DOHH2 (cell line): ENCODE measurements around the gene NIPBL.

ENCODE experiments used
- H3F3A ChIP-seq: fragments of 200-600 bp; sonication (generic), shearing (Covaris generic); 2 replicates; pipeline ENCODE4 v1.6.0; 2016; ENCODE audit warnings: antibody characterized with exemption, mild to moderate bottlenecking; ENCODE audit not compliant: control insufficient read depth, insufficient read depth
- H3K27ac ChIP-seq: fragments of 200-600 bp; sonication (generic); 2 replicates; pipeline ENCODE4 v1.5.1; 2014; ENCODE audit warnings: low read depth, mild to moderate bottlenecking, low read length, moderate library complexity
- H3K27me3 ChIP-seq: fragments of 200-600 bp; sonication (generic); 2 replicates; pipeline ENCODE4 v1.6.1; 2014; ENCODE audit warnings: mild to moderate bottlenecking, low read length, mixed read lengths; ENCODE audit not compliant: control insufficient read depth
- H3K36me3 ChIP-seq: fragments of 200-600 bp; sonication (generic); 2 replicates; pipeline ENCODE4 v1.6.1; 2014; ENCODE audit warnings: mild to moderate bottlenecking, low read length, moderate library complexity, mixed read lengths; ENCODE audit not compliant: control insufficient read depth
- H3K4me1 ChIP-seq: fragments of 200-600 bp; sonication (generic); 2 replicates; pipeline ENCODE4 v1.6.1; 2014; ENCODE audit warnings: mild to moderate bottlenecking, low read length, mixed read lengths; ENCODE audit not compliant: control insufficient read depth
- H3K4me2 ChIP-seq: fragments of 200-600 bp; sonication (generic); 2 replicates; pipeline ENCODE4 v1.6.0; 2014; ENCODE audit warnings: mild to moderate bottlenecking, low read length, moderate library complexity
- H3K4me3 ChIP-seq: fragments of 200-600 bp; sonication (generic); 2 replicates; pipeline ENCODE4 v1.5.1; 2014; ENCODE audit warnings: mild to moderate bottlenecking, low read length, mixed read lengths
- H3K79me2 ChIP-seq: fragments of 200-600 bp; sonication (generic); 2 replicates; pipeline ENCODE4 v1.6.1; 2014; ENCODE audit warnings: mild to moderate bottlenecking, low read length, mixed read lengths; ENCODE audit not compliant: control insufficient read depth
- H3K9me2 ChIP-seq: fragments of 200-600 bp; sonication (generic); replicated peaks from 2 replicates; pipeline ENCODE4 v1.6.1; 2014; ENCODE audit warnings: mild to moderate bottlenecking, low read length, mixed read lengths; ENCODE audit not compliant: control insufficient read depth
- H3K9me3 ChIP-seq: fragments of 200-600 bp; sonication (generic); 2 replicates; pipeline ENCODE4 v1.6.1; 2014; ENCODE audit warnings: antibody characterized with exemption, low read length, mixed read lengths; ENCODE audit not compliant: control insufficient read depth, insufficient read depth
- H4K20me1 ChIP-seq: fragments of 200-600 bp; sonication (generic); 2 replicates; pipeline ENCODE4 v1.6.0; 2014; ENCODE audit warnings: low read depth, mild to moderate bottlenecking, antibody characterized with exemption, low read length, moderate library complexity; ENCODE audit not compliant: control insufficient read depth, insufficient read depth
- EZH2phosphoT487 ChIP-seq: fragments of 200-600 bp; sonication (generic); IDR thresholded peaks from 2 replicates; pipeline ENCODE4 v1.6.1; 2017; ENCODE audit warnings: borderline replicate concordance, mild to moderate bottlenecking, antibody characterized with exemption, low read length, moderate library complexity, mixed read lengths
- TF ChIP-seq, protein P1 (sequence below): fragments of 200-600 bp; sonication (generic); IDR thresholded peaks from one replicate; pipeline ENCODE4 v1.5.1; 2014; ENCODE audit warnings: antibody characterized with exemption, mild to moderate bottlenecking, low read depth, low read length; ENCODE audit not compliant: poor library complexity, severe bottlenecking

The NIPBL gene

GRCh38 chr5:36935805-36936204, 59.2 kb downstream of the NIPBL start:
- Histone ChIP-seq H3K27me3 (no peaks in the 10 kb centered on the region), H3K9me2 (no peaks in the 10 kb centered on the region), H3K4me1 (peaks cover under 1% of the 10 kb centered on the region), H3K79me2 (peaks cover 100% of the 10 kb centered on the region), H3K4me3 (no peak overlapping the region), H3F3A (no peaks in the 10 kb centered on the region), H3K9me3 (no peaks in the 10 kb centered on the region), H4K20me1 (peaks cover 14% of the 10 kb centered on the region; the same call in 1 of the 2 replicates), H3K4me2 (no peak overlapping the region), H3K27ac (no peak overlapping the region), H3K36me3 (no peaks in the 10 kb centered on the region)
- TF ChIP-seq, protein P1, sequence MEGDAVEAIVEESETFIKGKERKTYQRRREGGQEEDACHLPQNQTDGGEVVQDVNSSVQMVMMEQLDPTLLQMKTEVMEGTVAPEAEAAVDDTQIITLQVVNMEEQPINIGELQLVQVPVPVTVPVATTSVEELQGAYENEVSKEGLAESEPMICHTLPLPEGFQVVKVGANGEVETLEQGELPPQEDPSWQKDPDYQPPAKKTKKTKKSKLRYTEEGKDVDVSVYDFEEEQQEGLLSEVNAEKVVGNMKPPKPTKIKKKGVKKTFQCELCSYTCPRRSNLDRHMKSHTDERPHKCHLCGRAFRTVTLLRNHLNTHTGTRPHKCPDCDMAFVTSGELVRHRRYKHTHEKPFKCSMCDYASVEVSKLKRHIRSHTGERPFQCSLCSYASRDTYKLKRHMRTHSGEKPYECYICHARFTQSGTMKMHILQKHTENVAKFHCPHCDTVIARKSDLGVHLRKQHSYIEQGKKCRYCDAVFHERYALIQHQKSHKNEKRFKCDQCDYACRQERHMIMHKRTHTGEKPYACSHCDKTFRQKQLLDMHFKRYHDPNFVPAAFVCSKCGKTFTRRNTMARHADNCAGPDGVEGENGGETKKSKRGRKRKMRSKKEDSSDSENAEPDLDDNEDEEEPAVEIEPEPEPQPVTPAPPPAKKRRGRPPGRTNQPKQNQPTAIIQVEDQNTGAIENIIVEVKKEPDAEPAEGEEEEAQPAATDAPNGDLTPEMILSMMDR: no peak
- TF ChIP-seq EZH2phosphoT487: no peak

DNA sequence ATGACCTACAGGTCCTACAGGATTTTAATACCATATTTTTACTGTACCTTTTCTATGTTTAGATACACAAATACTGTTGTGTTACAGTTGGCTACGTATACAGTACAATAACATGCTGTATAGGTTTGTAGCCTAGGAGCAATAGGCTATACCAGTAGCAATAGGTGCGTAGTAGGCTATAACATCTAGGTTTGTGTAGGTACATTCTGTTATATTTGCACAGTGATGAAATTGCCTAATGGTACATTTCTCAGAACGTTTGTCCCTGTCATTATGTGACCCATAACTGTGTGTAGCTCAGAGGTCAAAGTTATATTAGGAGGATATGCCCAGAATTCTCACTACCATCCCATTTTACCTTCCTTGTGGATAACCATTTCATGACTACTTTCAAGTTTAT, 59.7 kb downstream of the NIPBL start:
- Histone ChIP-seq H3K36me3 (no peaks in the 10 kb centered on the region), H3K4me1 (no peaks in the 10 kb centered on the region), H4K20me1 (peaks cover 14% of the 10 kb centered on the region; the same call in 1 of the 2 replicates), H3F3A (0 out of 2 replicates have a peak, but pooled peaks cover under 1% of the 10 kb centered on the region), H3K27me3 (no peaks in the 10 kb centered on the region), H3K27ac (no peak overlapping the region), H3K4me2 (no peak overlapping the region), H3K4me3 (no peak overlapping the region), H3K9me2 (no peaks in the 10 kb centered on the region), H3K9me3 (no peaks in the 10 kb centered on the region), H3K79me2 (peaks cover 100% of the 10 kb centered on the region)
- TF ChIP-seq, protein P1: no peak
- no peak for TF ChIP-seq EZH2phosphoT487

DNA sequence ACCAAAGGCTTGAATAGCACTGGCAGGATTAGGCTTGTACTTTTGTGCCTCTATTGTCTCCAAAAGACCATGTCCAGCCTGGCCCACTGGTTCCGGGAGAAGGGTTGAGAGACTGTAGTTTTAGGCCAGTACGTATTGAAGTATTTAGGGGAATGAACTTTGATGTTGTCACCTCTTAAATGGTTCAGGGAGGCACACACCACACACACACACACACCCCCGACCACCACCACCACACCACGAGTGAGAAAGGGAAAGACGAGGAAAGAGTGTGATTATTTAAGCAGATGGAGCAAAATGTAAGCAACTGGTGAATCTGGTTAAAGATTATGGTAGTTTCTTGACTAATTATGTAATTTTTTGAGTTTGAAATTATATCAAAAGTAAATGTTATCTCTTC, 61.6 kb downstream of the NIPBL start:
- Histone ChIP-seq H3K27ac (no peak overlapping the region), H3K4me3 (no peak overlapping the region), H3F3A (peaks cover 9% of the 10 kb centered on the region; the same call in 1 of the 2 replicates), H3K9me2 (no peaks in the 10 kb centered on the region), H3K27me3 (no peaks in the 10 kb centered on the region), H3K79me2 (peaks cover 89% of the 10 kb centered on the region), H3K4me2 (no peak overlapping the region), H4K20me1 (peaks cover 14% of the 10 kb centered on the region; the same call in 1 of the 2 replicates), H3K36me3 (no peaks in the 10 kb centered on the region), H3K9me3 (no peaks in the 10 kb centered on the region), H3K4me1 (no peaks in the 10 kb centered on the region)
- TF ChIP-seq, protein P1: no peak
- TF ChIP-seq EZH2phosphoT487: no peak
